ENCODE results near the gene SH3GL1.

SH3GL1 gene

GRCh38 chr19:4405977-4406376, 5.6 kb upstream of the SH3GL1 start:
- Histone ChIP-seq H4K91ac (ENCODE audit: low read depth, low read length) (no peak overlapping the region), H3K9ac (ENCODE audit: low read length) (no peak overlapping the region), H4K12ac (ENCODE audit: low read depth, low read length) (no peak overlapping the region), H3K79me1 (ENCODE audit: low read length) (peaks cover 9% of the 10 kb centered on the region), H3K79me2 (ENCODE audit: control insufficient read depth, insufficient read depth, low read length, poor library complexity) (peaks cover 14% of the 10 kb centered on the region), H3K27ac (ENCODE audit: low read depth, low read length) (no peak overlapping the region), H4K8ac (ENCODE audit: low read depth, low read length) (no peak overlapping the region), H3K14ac (ENCODE audit: low read length) (no peak overlapping the region), H3K4me3 (ENCODE audit: low read depth, low read length) (no peak overlapping the region), H2BK120ac (ENCODE audit: insufficient read depth, low read length, poor library complexity) (no peak overlapping the region), H3K4me1 (ENCODE audit: control insufficient read depth in 1 of 2, insufficient read depth in 2 of 2, low read length in 2 of 2) (peaks cover 4 to 7% of the 10 kb centered on the region in 2 experiments), H3K23ac (ENCODE audit: low read length) (no peak overlapping the region), H2BK12ac (ENCODE audit: low read length) (no peak overlapping the region), H3K36me3 (ENCODE audit: control insufficient read depth in 1 of 2, insufficient read depth in 2 of 2, low read length in 2 of 2) (peaks cover 22 to 24% of the 10 kb centered on the region in 2 experiments), H3K18ac (ENCODE audit: low read length) (no peak overlapping the region), H2AK5ac (ENCODE audit: low read length) (no peak overlapping the region), H3K9me3 (ENCODE audit: insufficient read depth, low read depth, low read length) (no peaks in the 10 kb centered on the region), H3K27me3 (ENCODE audit: insufficient read depth, low read length) (no peaks in the 10 kb centered on the region), H3K4me2 (ENCODE audit: low read length) (no peak overlapping the region), H2AFZ (ENCODE audit: insufficient read depth, low read length, poor library complexity) (no peak overlapping the region), H3K4ac (ENCODE audit: low read depth, low read length) (peak overlapping the region; percentile 84), H2BK5ac (ENCODE audit: low read depth, low read length, poor library complexity) (no peak overlapping the region)
- WGBS (ENCODE audit: extremely low coverage, insufficient coverage, insufficient read length), result no CpG with 5 or more reads among the region's 8 CpGs
- no peak for DNase-seq

GRCh38 chr19:4403005-4403761, 2.8 kb upstream of the SH3GL1 start:
- Histone ChIP-seq H4K91ac (ENCODE audit: low read depth, low read length) (peak overlapping the region; percentile 60), H3K14ac (ENCODE audit: low read length) (peak overlapping the region; percentile 85), H2BK120ac (ENCODE audit: insufficient read depth, low read length, poor library complexity) (peak overlapping the region; percentile 67), H3K9me3 (ENCODE audit: insufficient read depth, low read depth, low read length) (no peaks in the 10 kb centered on the region), H3K4me2 (ENCODE audit: low read length) (peak overlapping the region; percentile 88), H3K4me1 (ENCODE audit: control insufficient read depth in 1 of 2, insufficient read depth in 2 of 2, low read length in 2 of 2) (peaks cover 4 to 12% of the 10 kb centered on the region in 2 experiments), H3K36me3 (ENCODE audit: control insufficient read depth in 1 of 2, insufficient read depth in 2 of 2, low read length in 2 of 2) (peaks cover 4 to 8% of the 10 kb centered on the region in 2 experiments), H3K27ac (ENCODE audit: low read depth, low read length) (peak overlapping the region; percentile 11), H4K12ac (ENCODE audit: low read depth, low read length) (peak overlapping the region; percentile 56), H3K9ac (ENCODE audit: low read length) (peak overlapping the region; percentile 89), H3K79me1 (ENCODE audit: low read length) (peaks cover 19% of the 10 kb centered on the region), H2BK12ac (ENCODE audit: low read length) (no peak overlapping the region), H2AK5ac (ENCODE audit: low read length) (peak overlapping the region; percentile 72), H2BK5ac (ENCODE audit: low read depth, low read length, poor library complexity) (peak overlapping the region; percentile 37), H3K18ac (ENCODE audit: low read length) (peak overlapping the region; percentile 7), H4K8ac (ENCODE audit: low read depth, low read length) (peak overlapping the region; percentile 72), H3K79me2 (ENCODE audit: control insufficient read depth, insufficient read depth, low read length, poor library complexity) (peaks cover 26% of the 10 kb centered on the region), H2AFZ (ENCODE audit: insufficient read depth, low read length, poor library complexity) (peak overlapping the region; percentile 42), H3K27me3 (ENCODE audit: insufficient read depth, low read length) (no peaks in the 10 kb centered on the region), H3K23ac (ENCODE audit: low read length) (peak overlapping the region; percentile 37), H3K4ac (ENCODE audit: low read depth, low read length) (peak overlapping the region; percentile 98), H3K4me3 (ENCODE audit: low read depth, low read length) (peak overlapping the region; percentile 88)
- DNase-seq, result no peak
- WGBS (ENCODE audit: extremely low coverage, insufficient coverage, insufficient read length), result no CpG with 5 or more reads among the region's 32 CpGs

GRCh38 chr19:4402171-4403004, 2.0 kb upstream of the SH3GL1 start, which contains the start of gene CHAF1A:
Gene CHAF1A (plus strand): TSS chr19:4402640. CDS start chr19:4402763, 123 bp downstream.
- Histone ChIP-seq H4K12ac (ENCODE audit: low read depth, low read length) (peak within 1 kb of the TSS; percentile 56), H3K4me2 (ENCODE audit: low read length) (peak within 1 kb of the TSS; percentile 88), H2AK5ac (ENCODE audit: low read length) (peak within 1 kb of the TSS; percentile 72), H2BK12ac (ENCODE audit: low read length) (no peak within 1 kb of the TSS), H2BK120ac (ENCODE audit: insufficient read depth, low read length, poor library complexity) (peak within 1 kb of the TSS; percentile 67), H3K4me3 (ENCODE audit: low read depth, low read length) (peak within 1 kb of the TSS; percentile 88), H2AFZ (ENCODE audit: insufficient read depth, low read length, poor library complexity) (peak within 1 kb of the TSS; percentile 42), H3K27me3 (ENCODE audit: insufficient read depth, low read length) (no peaks in the 10 kb centered on the region), H4K8ac (ENCODE audit: low read depth, low read length) (peak within 1 kb of the TSS; percentile 72), H3K36me3 (ENCODE audit: control insufficient read depth in 1 of 2, insufficient read depth in 2 of 2, low read length in 2 of 2) (peaks cover 8 to 13% of the 10 kb centered on the region in 2 experiments), H4K91ac (ENCODE audit: low read depth, low read length) (peak within 1 kb of the TSS; percentile 60), H3K9ac (ENCODE audit: low read length) (peak within 1 kb of the TSS; percentile 89), H3K79me1 (ENCODE audit: low read length) (peaks cover 19% of the 10 kb centered on the region), H3K23ac (ENCODE audit: low read length) (peak within 1 kb of the TSS; percentile 37), H3K79me2 (ENCODE audit: control insufficient read depth, insufficient read depth, low read length, poor library complexity) (peaks cover 27% of the 10 kb centered on the region), H3K4me1 (ENCODE audit: control insufficient read depth in 1 of 2, insufficient read depth in 2 of 2, low read length in 2 of 2) (peaks cover 4 to 12% of the 10 kb centered on the region in 2 experiments), H3K4ac (ENCODE audit: low read depth, low read length) (peak within 1 kb of the TSS; percentile 98), H3K27ac (ENCODE audit: low read depth, low read length) (peak within 1 kb of the TSS; percentile 11), H2BK5ac (ENCODE audit: low read depth, low read length, poor library complexity) (peak within 1 kb of the TSS; percentile 37), H3K18ac (ENCODE audit: low read length) (peak within 1 kb of the TSS; percentile 7), H3K9me3 (ENCODE audit: insufficient read depth, low read depth, low read length) (no peaks in the 10 kb centered on the region), H3K14ac (ENCODE audit: low read length) (peak within 1 kb of the TSS; percentile 85)
- DNase-seq, result peak; percentile 100
- no CpG with 5 or more reads among the region's 84 CpGs for WGBS (ENCODE audit: extremely low coverage, insufficient coverage, insufficient read length)

- Histone ChIP-seq H3K14ac (ENCODE audit: low read length) (no peak overlapping the region), H4K91ac (ENCODE audit: low read depth, low read length) (no peak overlapping the region), H2BK120ac (ENCODE audit: insufficient read depth, low read length, poor library complexity) (no peak overlapping the region), H4K12ac (ENCODE audit: low read depth, low read length) (no peak overlapping the region), H3K79me2 (ENCODE audit: control insufficient read depth, insufficient read depth, low read length, poor library complexity) (peaks cover 31% of the 10 kb centered on the region), H3K4me1 (ENCODE audit: control insufficient read depth in 1 of 2, insufficient read depth in 2 of 2, low read length in 2 of 2) (peaks cover 4 to 12% of the 10 kb centered on the region in 2 experiments), H2BK5ac (ENCODE audit: low read depth, low read length, poor library complexity) (no peak overlapping the region), H2BK12ac (ENCODE audit: low read length) (no peak overlapping the region), H4K8ac (ENCODE audit: low read depth, low read length) (no peak overlapping the region), H2AFZ (ENCODE audit: insufficient read depth, low read length, poor library complexity) (no peak overlapping the region), H3K4ac (ENCODE audit: low read depth, low read length) (no peak overlapping the region), H3K27me3 (ENCODE audit: insufficient read depth, low read length) (no peaks in the 10 kb centered on the region), H3K79me1 (ENCODE audit: low read length) (peaks cover 19% of the 10 kb centered on the region), H3K23ac (ENCODE audit: low read length) (no peak overlapping the region), H3K9me3 (ENCODE audit: insufficient read depth, low read depth, low read length) (no peaks in the 10 kb centered on the region), H3K9ac (ENCODE audit: low read length) (no peak overlapping the region), H3K4me3 (ENCODE audit: low read depth, low read length) (no peak overlapping the region), H3K36me3 (ENCODE audit: control insufficient read depth in 1 of 2, insufficient read depth in 2 of 2, low read length in 2 of 2) (peaks cover 12 to 18% of the 10 kb centered on the region in 2 experiments), H3K18ac (ENCODE audit: low read length) (no peak overlapping the region), H2AK5ac (ENCODE audit: low read length) (no peak overlapping the region), H3K27ac (ENCODE audit: low read depth, low read length) (no peak overlapping the region), H3K4me2 (ENCODE audit: low read length) (peak overlapping the region; percentile 42)
- WGBS (ENCODE audit: extremely low coverage, insufficient coverage, insufficient read length), result no CpG with 5 or more reads among the region's 8 CpGs
- no peak for DNase-seq
Measured at GRCh38 chr19:4401769-4402170, 1.4 kb upstream of the SH3GL1 start.
